GM18858 (cell line): ENCODE data around the gene CX3CL1.
"Not testable (repeated sequence)": the region's sequence is repeated elsewhere in the genome, so short reads cannot be mapped to it uniquely, and the experiment has no call there.

Experiments
- ATAC-seq: cut with Tn5 transposase; IDR thresholded peaks from one replicate; pipeline ENCODE4 v1.9.1; 2021; ENCODE audit not compliant: unreplicated experiment

Gene CX3CL1

GRCh38 chr16:57372372-57373116, at the start of gene CX3CL1:
Gene CX3CL1, plus strand, starts transcription at chr16:57372490. Its CDS starts 79 bp downstream, at chr16:57372569.
- no peak for ATAC-seq

GRCh38 chr16:57324749-57325148, 47.5 kb upstream of the CX3CL1 start:
- no peak for ATAC-seq

- ATAC-seq, result no peak
Observed at GRCh38 chr16:57325458-57325857, 46.8 kb upstream of the CX3CL1 start.

- no peak for ATAC-seq
Observed at GRCh38 chr16:57329718-57330327, 42.5 kb upstream of the CX3CL1 start.

DNA sequence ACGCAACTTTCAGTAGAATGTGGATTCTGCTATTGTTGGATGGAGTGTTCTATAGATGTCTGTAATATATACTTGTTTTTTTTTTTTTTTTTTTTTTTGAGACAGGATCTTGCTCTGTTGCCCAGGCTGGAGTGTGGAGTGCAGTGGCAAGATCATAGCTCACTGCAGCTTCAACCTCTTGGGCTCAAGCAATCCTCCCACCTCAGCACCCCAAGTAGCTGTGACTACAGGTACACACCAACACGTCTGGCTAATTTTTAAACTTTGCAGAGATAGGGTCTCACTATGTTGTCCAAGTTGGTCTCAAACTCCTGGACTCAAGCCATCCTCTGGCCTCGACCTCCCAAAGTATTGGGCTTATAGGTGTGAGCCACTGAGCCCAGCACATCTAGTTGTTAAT, 40.9 kb upstream of the CX3CL1 start:
- ATAC-seq, result no peak

GRCh38 chr16:57333402-57333801, 38.9 kb upstream of the CX3CL1 start:
- no peak for ATAC-seq

DNA sequence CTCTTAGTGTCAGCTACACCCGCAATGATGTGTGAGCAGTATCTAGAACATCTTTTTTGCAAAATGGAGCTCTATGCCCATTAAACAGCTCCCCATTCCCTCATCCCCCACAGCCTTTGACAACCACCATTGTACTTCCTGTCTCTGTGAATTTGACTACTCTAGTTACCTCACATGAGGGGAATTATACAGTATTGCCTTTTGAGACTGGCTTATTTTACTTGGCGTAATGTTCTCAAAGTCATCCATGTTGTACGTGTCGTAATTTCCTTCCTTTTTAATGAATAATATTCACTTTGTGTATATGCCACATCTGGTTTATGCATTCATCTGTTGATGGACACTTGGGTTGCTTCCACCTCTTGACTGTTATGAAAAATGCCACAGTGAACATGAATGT, 36.9 kb upstream of the CX3CL1 start:
- ATAC-seq, result no peak

DNA sequence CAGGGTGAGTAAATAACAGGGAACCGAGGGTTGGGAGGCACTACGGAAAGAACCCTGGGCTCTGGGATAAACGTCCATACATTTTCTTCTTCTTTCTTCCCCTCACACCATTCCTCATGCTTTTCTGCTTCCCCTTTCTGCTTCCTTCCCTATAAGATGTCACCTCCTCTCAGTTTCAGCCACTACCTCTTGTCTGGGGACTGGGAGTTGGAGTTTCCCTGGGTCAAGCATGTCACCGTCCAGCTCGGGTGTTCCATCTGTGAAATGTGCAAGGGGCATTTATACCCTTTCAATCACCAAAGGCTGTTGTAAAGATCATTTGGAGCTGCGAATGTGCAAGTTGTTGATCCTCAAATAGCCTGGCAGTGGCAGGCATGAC, 31.2 kb upstream of the CX3CL1 start:
- ATAC-seq, result no peak

GRCh38 chr16:57341441-57342303, 30.6 kb upstream of the CX3CL1 start:
- no peak for ATAC-seq

DNA sequence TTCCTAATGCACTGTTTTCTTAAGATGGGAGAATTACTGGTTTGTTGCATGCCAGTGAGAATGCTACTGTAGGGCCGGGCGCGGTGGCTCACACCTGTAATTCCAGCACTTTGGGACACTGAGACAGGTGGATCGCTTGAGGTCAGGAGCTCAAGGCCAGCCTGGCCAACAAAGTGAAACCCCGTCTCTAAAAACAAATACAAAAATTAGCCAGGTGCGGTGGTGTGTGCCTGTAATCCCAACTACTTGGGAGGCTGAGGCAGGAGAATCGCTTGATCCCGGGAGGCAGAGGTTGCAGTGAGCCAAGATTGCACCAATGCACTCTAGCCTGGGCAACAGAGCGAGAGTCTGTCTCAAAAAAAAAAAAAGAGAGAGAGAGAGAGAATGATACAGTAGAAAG, 29.7 kb upstream of the CX3CL1 start:
- not testable (repeated sequence) for ATAC-seq

DNA sequence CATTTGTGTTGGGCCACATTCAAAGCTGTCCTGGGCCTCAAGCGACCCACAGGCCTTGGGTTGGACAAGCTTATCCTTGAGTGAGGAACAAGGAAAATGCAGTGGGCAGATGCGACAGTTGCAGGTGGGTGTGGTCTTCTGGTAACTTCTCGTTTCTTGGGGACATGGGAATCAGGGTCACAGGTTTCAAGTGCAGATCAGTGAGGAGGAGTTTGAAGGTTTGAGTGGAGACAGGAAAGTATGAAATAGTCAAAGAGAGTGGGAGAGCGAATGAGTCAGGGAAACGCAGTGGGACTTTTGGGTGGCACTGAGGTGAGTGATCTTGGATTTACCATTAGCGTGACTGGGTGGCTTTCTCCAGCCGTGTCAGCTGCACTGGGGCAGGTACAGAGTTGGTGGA, 29.1 kb upstream of the CX3CL1 start:
- no peak for ATAC-seq

- not testable (repeated sequence) for ATAC-seq
Observed at GRCh38 chr16:57344094-57344493, 28.2 kb upstream of the CX3CL1 start.

- ATAC-seq, result no peak
Observed at GRCh38 chr16:57345021-57345420, 27.3 kb upstream of the CX3CL1 start.

DNA sequence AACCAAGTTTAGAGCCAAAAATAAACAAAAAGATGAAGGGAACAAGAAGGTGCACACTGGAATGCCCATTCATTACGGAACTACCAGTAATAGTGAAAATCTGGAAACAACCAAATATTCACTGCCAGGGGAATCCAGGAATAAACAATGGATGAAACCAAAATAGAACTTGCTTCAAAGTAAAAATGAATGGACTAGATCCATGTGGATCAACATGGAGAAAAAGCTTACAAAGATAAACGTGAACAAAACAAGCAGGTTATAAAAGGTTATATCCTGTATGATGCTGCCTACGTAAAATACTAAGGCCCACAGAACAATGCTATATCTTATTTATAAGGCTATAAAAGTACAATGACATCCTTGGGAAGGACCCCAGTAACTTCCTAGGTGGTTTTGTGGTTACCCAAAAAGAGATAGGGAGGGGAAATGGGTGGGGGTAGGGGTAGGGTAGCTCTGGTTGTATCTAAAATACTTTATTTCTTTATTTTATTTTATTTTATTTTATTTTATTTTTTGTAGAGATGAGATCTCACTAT, 26.6 kb upstream of the CX3CL1 start:
- no peak for ATAC-seq

DNA sequence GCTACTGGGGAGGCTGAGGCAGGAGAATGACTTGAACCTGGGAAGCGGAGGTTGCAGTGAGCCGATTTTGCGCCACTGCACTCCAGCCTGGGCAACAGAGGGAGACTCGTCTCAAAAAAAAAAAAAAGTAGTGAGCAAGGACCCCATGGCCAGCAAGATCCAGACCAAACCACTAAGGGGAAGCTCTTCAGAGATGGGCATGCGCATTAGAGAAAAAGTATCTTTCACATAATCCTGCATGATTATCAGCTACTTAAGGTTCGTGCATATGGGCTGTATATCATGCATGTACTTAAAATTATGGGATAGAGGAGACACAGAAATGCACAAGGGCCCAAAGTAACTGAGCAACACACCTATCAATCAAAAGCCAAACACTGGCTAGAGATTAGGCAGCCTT, 24.4 kb upstream of the CX3CL1 start:
- no peak for ATAC-seq

DNA sequence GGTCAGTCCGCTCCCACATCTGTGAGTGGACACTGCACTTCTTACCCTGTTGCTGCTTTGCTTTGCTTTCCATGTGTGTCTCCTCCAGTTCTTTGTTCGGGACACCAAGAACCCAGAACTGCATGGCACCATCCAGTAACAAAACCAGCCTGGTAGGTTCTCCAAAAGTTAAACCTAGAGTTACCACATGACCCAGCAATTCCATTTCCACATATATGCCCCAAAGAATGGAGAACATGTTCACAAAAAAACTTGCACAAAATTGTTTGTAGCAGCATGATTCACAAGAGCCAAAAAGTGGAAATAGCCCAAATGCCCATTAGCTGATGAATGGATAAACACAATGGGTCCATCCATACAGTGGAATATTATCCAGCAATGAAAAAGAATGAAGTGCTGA, 24.0 kb upstream of the CX3CL1 start:
- ATAC-seq, result no peak

GRCh38 chr16:57349212-57350031, 22.9 kb upstream of the CX3CL1 start:
- ATAC-seq, result peak; percentile 75

DNA sequence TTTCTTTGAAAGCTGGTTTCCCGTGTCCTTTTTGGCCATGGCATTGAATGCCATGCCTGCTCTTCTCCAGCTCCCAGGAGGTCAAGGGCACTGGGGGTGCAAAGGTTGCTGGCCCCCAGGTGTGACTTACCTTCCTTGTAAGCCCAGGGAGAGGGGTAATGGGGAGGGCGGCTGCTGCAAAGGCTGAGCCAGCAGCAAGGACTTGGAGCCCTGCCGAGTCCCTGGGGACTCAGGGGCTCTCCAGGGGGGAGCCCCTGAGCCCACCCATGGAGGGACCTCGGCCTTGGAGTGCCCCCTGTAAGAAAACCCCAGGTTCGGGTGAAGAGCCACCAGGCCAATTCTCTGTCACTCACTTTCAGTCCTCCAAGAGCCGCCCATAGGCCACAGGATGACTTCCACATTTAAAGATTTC, 19.6 kb upstream of the CX3CL1 start:
- ATAC-seq, result no peak

- no peak for ATAC-seq
Observed at GRCh38 chr16:57354311-57354710, 18.0 kb upstream of the CX3CL1 start.

DNA sequence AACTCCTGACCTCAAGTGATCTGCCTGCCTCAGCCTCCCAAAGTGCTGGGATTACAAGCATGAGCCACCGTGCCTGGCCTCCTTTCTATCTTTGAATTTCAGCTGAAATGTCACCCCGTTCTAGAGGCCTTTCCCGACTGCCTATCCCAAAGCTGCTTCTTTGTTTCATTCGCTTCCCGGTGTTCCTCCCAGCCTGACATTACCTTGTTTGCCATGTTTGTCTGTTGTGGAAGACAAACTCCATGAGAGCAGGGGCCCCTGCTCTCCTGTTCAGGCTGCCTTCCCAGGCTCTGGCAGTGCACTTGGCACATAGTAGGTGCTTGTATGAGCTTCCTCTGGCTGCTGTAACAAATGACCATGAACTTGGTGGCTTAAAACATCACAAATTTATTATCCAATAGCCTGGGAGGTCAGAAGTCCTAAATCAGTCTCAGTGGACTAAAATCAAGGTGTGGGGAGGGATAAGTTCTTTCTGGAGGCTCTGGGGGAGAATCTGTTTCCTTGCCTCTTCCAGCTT, 16.3 kb upstream of the CX3CL1 start:
- ATAC-seq, result no peak
